Gastroesophageal sphincter (tissue), 3 donors: Measurements from ENCODE around the gene FAAP20.

Source experiments
- CTCF ChIP-seq, 4 experiments: fragments of 200-600 bp in 2 of 4; fragments of 450-650 bp in 2 of 4; sonication (generic) in 1 of 4; IDR thresholded peaks; one replicate each; pipeline ENCODE4 v1.5.1; 2017 to 2019; ENCODE audit warnings: antibody characterized with exemption in 4 of 4, mild to moderate bottlenecking in 2 of 4, moderate library complexity in 2 of 4
- POLR2A ChIP-seq, 2 donors: fragments of 450-650 bp; IDR thresholded peaks; one replicate each; pipeline ENCODE4 v1.6.1; 2017; ENCODE audit warnings: antibody characterized with exemption in 2 of 2, mild to moderate bottlenecking in 2 of 2, moderate library complexity in 1 of 2
- POLR2AphosphoS5 ChIP-seq: sonication (generic); formaldehyde crosslinking; IDR thresholded peaks from one replicate; pipeline ENCODE4 v1.6.1; 2017; ENCODE audit warnings: antibody characterized with exemption

DNA sequence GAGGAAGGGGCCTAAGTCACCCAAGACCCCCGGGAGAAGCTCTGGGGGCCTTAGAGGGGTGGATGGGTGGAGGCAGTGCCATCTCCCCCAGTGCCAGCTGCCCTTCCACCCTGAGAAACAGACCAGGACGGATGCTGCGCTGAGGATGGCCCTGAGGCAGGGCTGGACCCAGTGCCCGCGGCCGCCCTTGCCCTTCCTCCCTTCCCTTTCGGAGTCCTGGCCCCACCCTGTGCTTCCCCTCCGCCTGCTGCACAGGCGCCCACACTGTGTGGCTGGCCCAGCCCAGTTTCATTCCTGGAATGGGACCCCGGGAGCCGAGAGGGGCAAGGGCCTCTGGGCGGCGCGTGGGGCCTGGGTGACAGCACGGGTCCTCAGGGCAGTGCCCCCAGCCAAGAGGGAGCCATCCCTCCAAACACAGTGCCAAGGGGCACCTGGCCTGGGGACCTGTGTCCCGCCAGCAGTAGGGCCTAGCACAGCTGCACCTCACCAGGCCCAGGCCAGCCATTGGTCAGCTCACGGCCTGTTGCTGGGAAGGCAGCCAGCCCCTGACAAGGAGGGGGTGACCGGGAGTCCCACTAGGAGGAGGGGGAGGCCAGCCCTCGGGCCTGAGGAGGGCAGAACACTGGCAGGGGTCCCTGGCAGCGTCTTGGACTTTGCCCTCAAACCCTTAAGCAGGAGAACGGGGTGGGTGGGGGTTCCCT lies 20.1 kb upstream of the FAAP20 start:
- TF ChIP-seq POLR2A (IDR thresholded peaks at IDR 0.05) (no peak), CTCF (IDR thresholded peaks at IDR 0.05) (no peak), POLR2AphosphoS5 (no peak)
